GM21737 (cell line): Measurements from ENCODE around the gene UHRF1.
"Not testable (repeated sequence)": the region's sequence is repeated elsewhere in the genome, so short reads cannot be mapped to it uniquely, and the experiment has no call there.

ENCODE experiments used
- ATAC-seq: cut with Tn5 transposase; IDR thresholded peaks from one replicate; pipeline ENCODE4 v1.9.1; 2021; ENCODE audit warnings: mild to moderate bottlenecking, moderate library complexity; ENCODE audit not compliant: unreplicated experiment

UHRF1 gene

GRCh38 chr19:4897146-4897545 is 12.2 kb upstream of the UHRF1 start:
- no peak for ATAC-seq

GRCh38 chr19:4900879-4901278 is 8.4 kb upstream of the UHRF1 start:
- ATAC-seq: not testable (repeated sequence)

- no peak for ATAC-seq
Measured at GRCh38 chr19:4902796-4903195, 6.5 kb upstream of the UHRF1 start, which contains the start of gene ARRDC5. ARRDC5 (minus strand) TSS chr19:4902896; CDS start chr19:4902825, 71 bp downstream.

GRCh38 chr19:4904481-4904880 is 4.8 kb upstream of the UHRF1 start:
- ATAC-seq: no peak

- no peak for ATAC-seq
Measured at GRCh38 chr19:4906963-4907362, 2.3 kb upstream of the UHRF1 start.

- ATAC-seq: no peak
Measured at GRCh38 chr19:4908360-4908759, 941 bp upstream of the UHRF1 start.

GRCh38 chr19:4908781-4909155 is 533 bp upstream of the UHRF1 start:
- no peak for ATAC-seq

- peak; percentile 78 for ATAC-seq
Measured at GRCh38 chr19:4909897-4910593, 744 bp downstream of the UHRF1 start.

GRCh38 chr19:4910594-4911281 is 1.4 kb downstream of the UHRF1 start:
- ATAC-seq: no peak

- no peak for ATAC-seq
Measured at GRCh38 chr19:4911314-4911713, 2.0 kb downstream of the UHRF1 start.

GRCh38 chr19:4911786-4912672 is 2.7 kb downstream of the UHRF1 start:
- no peak for ATAC-seq

GRCh38 chr19:4913996-4914735 is 4.9 kb downstream of the UHRF1 start:
- ATAC-seq: no peak

- no peak for ATAC-seq
Measured at GRCh38 chr19:4914736-4915501, 5.6 kb downstream of the UHRF1 start.

- ATAC-seq: no peak
Measured at GRCh38 chr19:4916292-4917082, 7.2 kb downstream of the UHRF1 start.

GRCh38 chr19:4922530-4923275 is 13.4 kb downstream of the UHRF1 start:
- ATAC-seq: no peak

GRCh38 chr19:4923276-4923747 is 14.0 kb downstream of the UHRF1 start:
- ATAC-seq: no peak

GRCh38 chr19:4929186-4929585 is 19.9 kb downstream of the UHRF1 start:
- ATAC-seq: no peak

GRCh38 chr19:4930664-4931063 is 21.4 kb downstream of the UHRF1 start:
- no peak for ATAC-seq
